HepG2 (cell line): Measurements from ENCODE around the gene CELF4. TPM values are rescaled to one million over a fixed set of nuclear protein-coding genes. Genes with fewer than 3 reads are reported as not detected.

ENCODE experiments used
- ATF6 ChIP-seq: sonication (generic); formaldehyde crosslinking; conservative IDR thresholded peaks from 2 replicates; pipeline ENCODE4 v1.4.0; 2020; ENCODE audit warnings: missing genetic modification reagents
- ATM ChIP-seq: fragments of 450-650 bp; IDR thresholded peaks from 2 replicates; pipeline ENCODE4 v1.7.1; 2017; ENCODE audit warnings: mild to moderate bottlenecking, borderline replicate concordance
- E2F5 ChIP-seq: sonication (generic); formaldehyde crosslinking; conservative IDR thresholded peaks from 2 replicates; pipeline ENCODE4 v1.4.0; 2020; ENCODE audit warnings: missing genetic modification reagents
- EP300 ChIP-seq, 3 experiments: sonication (generic) in 1 of 3; formaldehyde crosslinking in 1 of 3; IDR thresholded peaks; 2 replicates each; pipeline versions ENCODE4 v1.5.1 to v1.6.1; 2011 to 2020; ENCODE audit warnings: low read depth in 2 of 3, low read length in 2 of 3, borderline replicate concordance in 1 of 3, improper control_type of control experiment in 1 of 3, mild to moderate bottlenecking in 1 of 3, missing genetic modification reagents in 1 of 3, moderate library complexity in 1 of 3
- ESRRA ChIP-seq: sonication (generic); formaldehyde crosslinking; IDR thresholded peaks from 2 replicates; pipeline ENCODE4 v1.5.1; 2020; ENCODE audit warnings: mild to moderate bottlenecking, low read depth, missing genetic modification reagents
- FOSL1 ChIP-seq: sonication (generic); formaldehyde crosslinking; IDR thresholded peaks from 2 replicates; pipeline ENCODE4 v1.9.0; 2021; ENCODE audit warnings: missing genetic modification reagents, borderline replicate concordance
- FOXA3 ChIP-seq: IDR thresholded peaks from 2 replicates; pipeline ENCODE4 v1.6.1; 2016; ENCODE audit warnings: missing genetic modification reagents, missing compliant biosample characterization
- HOXA7 ChIP-seq: sonication (generic); formaldehyde crosslinking; IDR thresholded peaks from 2 replicates; pipeline ENCODE4 v1.8.1; 2022; ENCODE audit warnings: mild to moderate bottlenecking, missing genetic modification reagents, moderate library complexity
- LCORL ChIP-seq, 2 experiments: fragments of 450-650 bp in 1 of 2; sonication (generic) in 1 of 2; formaldehyde crosslinking in 1 of 2; IDR thresholded peaks; 2 replicates each; pipeline versions ENCODE4 v1.5.0 to v1.6.1; 2017 to 2020; ENCODE audit warnings: antibody characterized with exemption in 1 of 2, missing genetic modification reagents in 1 of 2
- MIER2 ChIP-seq: IDR thresholded peaks from 2 replicates; pipeline ENCODE4 v1.6.1; 2016; ENCODE audit warnings: missing biosample characterization, missing genetic modification reagents
- MYNN ChIP-seq: sonication (generic); formaldehyde crosslinking; IDR thresholded peaks from 2 replicates; pipeline ENCODE4 v1.4.0; 2020; ENCODE audit warnings: mild to moderate bottlenecking, low read depth, missing genetic modification reagents
- NAIF1 ChIP-seq: sonication (generic); formaldehyde crosslinking; IDR thresholded peaks from 2 replicates; pipeline ENCODE4 v1.5.0; 2020; ENCODE audit warnings: mild to moderate bottlenecking, missing genetic modification reagents, borderline replicate concordance
- PHB2 ChIP-seq: fragments of 450-650 bp; IDR thresholded peaks from 2 replicates; pipeline ENCODE4 v1.6.1; 2018; ENCODE audit not compliant: partially characterized antibody
- SIX4 ChIP-seq: sonication (generic); formaldehyde crosslinking; IDR thresholded peaks from 2 replicates; pipeline ENCODE4 v1.4.0; 2020; ENCODE audit warnings: missing genetic modification reagents
- U2AF1 ChIP-seq: fragments of 200-400 bp; formaldehyde crosslinking; optimal IDR thresholded peaks from 2 replicates; pipeline ENCODE3; 2017; ENCODE audit warnings: mild to moderate bottlenecking, low read depth, low read length
- ZBTB42 ChIP-seq: sonication (generic); formaldehyde crosslinking; IDR thresholded peaks from 2 replicates; pipeline ENCODE4 v1.5.0; 2020; ENCODE audit warnings: mild to moderate bottlenecking, missing genetic modification reagents
- ZNF30 ChIP-seq: sonication (generic); formaldehyde crosslinking; IDR thresholded peaks from 2 replicates; pipeline ENCODE4 v1.5.0; 2020; ENCODE audit warnings: mild to moderate bottlenecking, missing genetic modification reagents
- ZNF558 ChIP-seq: sonication (generic); formaldehyde crosslinking; IDR thresholded peaks from 2 replicates; pipeline ENCODE4 v1.9.0; 2022; ENCODE audit warnings: mild to moderate bottlenecking, missing genetic modification reagents, borderline replicate concordance
- ZNF564 ChIP-seq: sonication (generic); formaldehyde crosslinking; IDR thresholded peaks from 2 replicates; pipeline ENCODE4 v1.8.1; 2023; ENCODE audit warnings: mild to moderate bottlenecking, missing genetic modification reagents
- ZNF644 ChIP-seq: IDR thresholded peaks from 2 replicates; pipeline ENCODE4 v1.6.1; 2016; ENCODE audit warnings: low read depth
- ZNF703 ChIP-seq: sonication (generic); formaldehyde crosslinking; IDR thresholded peaks from 2 replicates; pipeline ENCODE4 v1.5.1; 2020; ENCODE audit warnings: missing genetic modification reagents, mild to moderate bottlenecking, moderate library complexity, borderline replicate concordance
- ZNF75D ChIP-seq: sonication (generic); formaldehyde crosslinking; IDR thresholded peaks from 2 replicates; pipeline ENCODE4 v1.8.1; 2023; ENCODE audit warnings: missing genetic modification reagents, mild to moderate bottlenecking, borderline replicate concordance
- polyA plus RNA-seq, 8 experiments: library from polyadenylated mRNA; depleted of rRNA in 3 of 8; stranded (reverse) in 7 of 8; unstranded in 1 of 8; fragments of >200 nt; fragmentation: Illumina TruSeq in 4 of 8; extraction: Trizol in 4 of 8; gene quantifications; 2 replicates each; pipeline versions ENCODE4 v1.2.1 to v1.2.3, GENCODE V29; 2011 to 2016; ENCODE audit warnings: low read depth in 4 of 8, missing spikeins in 1 of 8, mixed read lengths in 1 of 8; ENCODE audit not compliant: insufficient read depth in 1 of 8
- total RNA-seq, 5 experiments: library from RNA; depleted of rRNA; stranded (reverse); fragments of >200 nt; fragmentation: Illumina TruSeq; extraction: Trizol; gene quantifications; 2 replicates each; pipeline ENCODE4 v1.2.3, GENCODE V29; 2016; ENCODE audit warnings: low read depth in 1 of 5
- TF ChIP-seq, protein P1 (sequence below): IDR thresholded peaks from 2 replicates; pipeline ENCODE4 v1.6.1; 2012; ENCODE audit warnings: low read depth, low read length, improper control_type of control experiment
- TF ChIP-seq, protein P2 (sequence below): sonication (generic); formaldehyde crosslinking; IDR thresholded peaks from 2 replicates; pipeline ENCODE4 v1.8.1; 2023; ENCODE audit warnings: mild to moderate bottlenecking, missing genetic modification reagents
- TF ChIP-seq, protein P3 (sequence below): IDR thresholded peaks from 2 replicates; pipeline ENCODE4 v1.6.1; 2016

The CELF4 gene
- total and polyA plus RNA-seq, 2 of the 13 experiments (the other 11 are each of a cell fraction or from before 2014, with no cell fraction given), result not detected

DNA sequence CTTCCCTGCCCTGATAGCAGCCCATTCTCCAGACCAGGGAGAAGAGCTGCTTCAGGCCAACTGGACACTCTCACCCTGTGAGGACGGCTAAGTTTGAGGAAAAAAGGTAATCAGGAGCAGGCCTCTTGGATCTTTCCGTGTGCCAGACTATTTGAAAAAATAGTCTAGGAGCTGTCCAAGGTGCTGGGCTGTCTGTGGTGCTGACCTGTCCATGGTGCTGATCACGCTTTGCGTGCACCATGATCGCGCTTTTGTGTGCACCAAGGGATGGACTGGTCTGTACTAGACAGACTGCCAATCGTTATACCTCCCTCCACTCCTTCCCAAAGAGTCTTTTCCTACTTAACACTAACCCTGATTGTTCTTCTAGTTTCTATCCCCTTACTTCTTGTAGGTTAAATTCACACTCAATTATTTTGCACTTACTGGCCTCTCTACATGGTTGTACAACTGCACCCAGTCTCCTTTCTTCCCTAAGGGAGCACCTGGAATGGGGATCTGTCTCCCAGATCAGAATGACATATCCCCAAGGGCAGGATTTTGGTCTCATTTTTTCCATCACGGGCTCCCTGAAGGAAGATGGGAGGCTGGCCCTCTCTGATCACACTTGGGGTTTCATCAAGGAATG is 295.4 kb downstream of the CELF4 start (continued):
- peak; percentile 99 for TF ChIP-seq ZNF75D
- TF ChIP-seq, protein P1, sequence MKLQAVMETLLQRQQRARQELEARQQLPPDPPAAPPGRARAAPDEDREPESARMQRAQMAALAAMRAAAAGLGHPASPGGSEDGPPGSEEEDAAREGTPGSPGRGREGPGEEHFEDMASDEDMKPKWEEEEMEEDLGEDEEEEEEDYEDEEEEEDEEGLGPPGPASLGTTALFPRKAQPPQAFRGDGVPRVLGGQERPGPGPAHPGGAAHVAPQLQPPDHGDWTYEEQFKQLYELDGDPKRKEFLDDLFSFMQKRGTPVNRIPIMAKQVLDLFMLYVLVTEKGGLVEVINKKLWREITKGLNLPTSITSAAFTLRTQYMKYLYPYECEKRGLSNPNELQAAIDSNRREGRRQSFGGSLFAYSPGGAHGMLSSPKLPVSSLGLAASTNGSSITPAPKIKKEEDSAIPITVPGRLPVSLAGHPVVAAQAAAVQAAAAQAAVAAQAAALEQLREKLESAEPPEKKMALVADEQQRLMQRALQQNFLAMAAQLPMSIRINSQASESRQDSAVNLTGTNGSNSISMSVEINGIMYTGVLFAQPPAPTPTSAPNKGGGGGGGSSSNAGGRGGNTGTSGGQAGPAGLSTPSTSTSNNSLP, result no peak
- peak; percentile 99 for TF ChIP-seq HOXA7 (CRISPR knock-in tag)
- TF ChIP-seq U2AF1, result no peak
- TF ChIP-seq ZNF30, result peak; percentile 100
- TF ChIP-seq ZBTB42 (CRISPR knock-in tag), result peak; percentile 99
- TF ChIP-seq ATF6 (CRISPR knock-in tag), result peak; percentile 100
- TF ChIP-seq LCORL (IDR thresholded peaks at IDR 0.05), result no peak
- peak; percentile 81 for TF ChIP-seq LCORL (CRISPR knock-in tag; IDR thresholded peaks at IDR 0.05)
- peak; percentile 91 for TF ChIP-seq ESRRA (CRISPR knock-in tag)
- TF ChIP-seq ATM, result no peak
- TF ChIP-seq MYNN (CRISPR knock-in tag), result peak; percentile 99
- TF ChIP-seq, protein P2, sequence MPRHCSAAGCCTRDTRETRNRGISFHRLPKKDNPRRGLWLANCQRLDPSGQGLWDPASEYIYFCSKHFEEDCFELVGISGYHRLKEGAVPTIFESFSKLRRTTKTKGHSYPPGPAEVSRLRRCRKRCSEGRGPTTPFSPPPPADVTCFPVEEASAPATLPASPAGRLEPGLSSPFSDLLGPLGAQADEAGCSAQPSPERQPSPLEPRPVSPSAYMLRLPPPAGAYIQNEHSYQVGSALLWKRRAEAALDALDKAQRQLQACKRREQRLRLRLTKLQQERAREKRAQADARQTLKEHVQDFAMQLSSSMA (CRISPR knock-in tag), result peak; percentile 98
- peak; percentile 100 for TF ChIP-seq ZNF558 (CRISPR knock-in tag)
- TF ChIP-seq ZNF564 (CRISPR knock-in tag), result peak; percentile 99
- TF ChIP-seq ZNF644, result peak; percentile 97
- TF ChIP-seq FOXA3 (CRISPR knock-in tag), result peak; percentile 91
- peak; percentile 97 for TF ChIP-seq NAIF1 (CRISPR knock-in tag)
- TF ChIP-seq PHB2, result no peak
- TF ChIP-seq FOSL1 (CRISPR knock-in tag), result peak; percentile 95
- no peak for TF ChIP-seq EP300 (IDR thresholded peaks at IDR 0.05; ENCODE audit: low read depth in 2 of 2, low read length in 2 of 2)
- peak; percentile 91 for TF ChIP-seq EP300 (CRISPR knock-in tag; IDR thresholded peaks at IDR 0.05; ENCODE audit: borderline replicate concordance)
- peak; percentile 99 for TF ChIP-seq E2F5
- TF ChIP-seq SIX4 (CRISPR knock-in tag), result peak; percentile 98
- TF ChIP-seq MIER2 (CRISPR knock-in tag), result peak; percentile 100
- peak; percentile 97 for TF ChIP-seq ZNF703
- TF ChIP-seq, protein P3, sequence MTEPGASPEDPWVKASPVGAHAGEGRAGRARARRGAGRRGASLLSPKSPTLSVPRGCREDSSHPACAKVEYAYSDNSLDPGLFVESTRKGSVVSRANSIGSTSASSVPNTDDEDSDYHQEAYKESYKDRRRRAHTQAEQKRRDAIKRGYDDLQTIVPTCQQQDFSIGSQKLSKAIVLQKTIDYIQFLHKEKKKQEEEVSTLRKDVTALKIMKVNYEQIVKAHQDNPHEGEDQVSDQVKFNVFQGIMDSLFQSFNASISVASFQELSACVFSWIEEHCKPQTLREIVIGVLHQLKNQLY (CRISPR knock-in tag), result peak; percentile 97
